Keratinocyte (primary cell): ENCODE data around the gene CDH1.

ENCODE experiments used
- CTCF ChIP-seq, 3 experiments: IDR thresholded peaks in 1 of 3; conservative IDR thresholded peaks in 1 of 3; optimal IDR thresholded peaks in 1 of 3; 2 replicates in 2 of 3; 3 replicates in 1 of 3; pipeline versions ENCODE3 to v1.5.1; 2011; ENCODE audit warnings: low read length in 3 of 3, mild to moderate bottlenecking in 3 of 3, moderate library complexity in 2 of 3, control low read depth in 1 of 3, inconsistent platforms in 1 of 3; ENCODE audit not compliant: insufficient read depth in 2 of 3; ENCODE audit errors: extremely low read depth in 1 of 3
- EZH2 ChIP-seq: IDR thresholded peaks from one replicate; pipeline ENCODE4 v1.6.1; 2012; ENCODE audit warnings: inconsistent platforms, mild to moderate bottlenecking, low read length, moderate library complexity

GRCh38 chr16:68724797-68725196, 12.3 kb upstream of the CDH1 start:
- TF ChIP-seq EZH2 = no peak
- no peak for TF ChIP-seq CTCF (optimal IDR thresholded peaks at IDR 0.05 in 1 of 3, IDR thresholded peaks at IDR 0.05 in 1 of 3, conservative IDR thresholded peaks at IDR 0.05 in 1 of 3; ENCODE audit: extremely low read depth in 1 of 3, insufficient read depth in 2 of 3, low read length in 3 of 3)
